ENCODE data around the gene JAG1. TPM values are rescaled to one million over a fixed set of nuclear protein-coding genes. Genes with fewer than 3 reads are reported as not detected.
A peak's percentile ranks its signal among the peaks of the same experiment; 100 is the strongest.

Gene JAG1
- total RNA-seq, 1 donor: 60.1 TPM

GRCh38 chr20:10644458-10645204 is 29.2 kb downstream of the JAG1 start:
- H3K79me2 ChIP-seq (ENCODE audit: insufficient read depth, low read length): peaks cover 6% of the 10 kb centered on the region
- no peak overlapping the region for H2AFZ ChIP-seq (ENCODE audit: low read length)
- H3K4me1 ChIP-seq (ENCODE audit: insufficient read depth, low read length): peaks cover 31% of the 10 kb centered on the region
- no peaks in the 10 kb centered on the region for H3K27me3 ChIP-seq (ENCODE audit: insufficient read depth, low read length)
- no peaks in the 10 kb centered on the region for H4K20me1 ChIP-seq (ENCODE audit: insufficient read depth, low read length)
- TF ChIP-seq CTCF (IDR thresholded peaks at IDR 0.05; ENCODE audit: extremely low read depth, low read depth, low read length): no peak
- peaks cover 87% of the 10 kb centered on the region for H3K36me3 ChIP-seq (ENCODE audit: insufficient read depth, low read length)
- no peaks in the 10 kb centered on the region for H3K9me3 ChIP-seq (ENCODE audit: low read depth, low read length)
- no peak for DNase-seq (ENCODE audit: insufficient read length, low spot score, missing footprints)
- no peak overlapping the region for H3K27ac ChIP-seq (ENCODE audit: low read depth, low read length)
- H3K4me2 ChIP-seq (ENCODE audit: insufficient read depth, low read length): no peak overlapping the region
- no peak overlapping the region for H3K4me3 ChIP-seq (ENCODE audit: insufficient read depth, low read length)

- H3K4me1 ChIP-seq (ENCODE audit: insufficient read depth, low read length): peaks cover 20% of the 10 kb centered on the region
- no peak overlapping the region for H2AFZ ChIP-seq (ENCODE audit: low read length)
- H3K27me3 ChIP-seq (ENCODE audit: insufficient read depth, low read length): no peaks in the 10 kb centered on the region
- H3K4me3 ChIP-seq (ENCODE audit: insufficient read depth, low read length): no peak overlapping the region
- H3K9me3 ChIP-seq (ENCODE audit: low read depth, low read length): no peaks in the 10 kb centered on the region
- H3K79me2 ChIP-seq (ENCODE audit: insufficient read depth, low read length): peaks cover 6% of the 10 kb centered on the region
- TF ChIP-seq CTCF (IDR thresholded peaks at IDR 0.05; ENCODE audit: extremely low read depth, low read depth, low read length): no peak
- no peaks in the 10 kb centered on the region for H4K20me1 ChIP-seq (ENCODE audit: insufficient read depth, low read length)
- H3K36me3 ChIP-seq (ENCODE audit: insufficient read depth, low read length): peaks cover 94% of the 10 kb centered on the region
- no peak overlapping the region for H3K4me2 ChIP-seq (ENCODE audit: insufficient read depth, low read length)
- peak; percentile 83 for DNase-seq (ENCODE audit: insufficient read length, low spot score, missing footprints)
- no peak overlapping the region for H3K27ac ChIP-seq (ENCODE audit: low read depth, low read length)
Observed at GRCh38 chr20:10643560-10643873, 30.3 kb downstream of the JAG1 start.

GRCh38 chr20:10642856-10643559 is 30.8 kb downstream of the JAG1 start:
- peaks cover 92% of the 10 kb centered on the region for H3K36me3 ChIP-seq (ENCODE audit: insufficient read depth, low read length)
- no peak overlapping the region for H3K4me2 ChIP-seq (ENCODE audit: insufficient read depth, low read length)
- peaks cover 15% of the 10 kb centered on the region for H3K4me1 ChIP-seq (ENCODE audit: insufficient read depth, low read length)
- no peak overlapping the region for H2AFZ ChIP-seq (ENCODE audit: low read length)
- TF ChIP-seq CTCF (IDR thresholded peaks at IDR 0.05; ENCODE audit: extremely low read depth, low read depth, low read length): no peak
- DNase-seq (ENCODE audit: insufficient read length, low spot score, missing footprints): no peak
- no peaks in the 10 kb centered on the region for H3K9me3 ChIP-seq (ENCODE audit: low read depth, low read length)
- peak overlapping the region; percentile 42 for H3K27ac ChIP-seq (ENCODE audit: low read depth, low read length)
- no peaks in the 10 kb centered on the region for H4K20me1 ChIP-seq (ENCODE audit: insufficient read depth, low read length)
- peaks cover 6% of the 10 kb centered on the region for H3K79me2 ChIP-seq (ENCODE audit: insufficient read depth, low read length)
- H3K27me3 ChIP-seq (ENCODE audit: insufficient read depth, low read length): no peaks in the 10 kb centered on the region
- no peak overlapping the region for H3K4me3 ChIP-seq (ENCODE audit: insufficient read depth, low read length)

- Histone ChIP-seq H3K36me3 (ENCODE audit: insufficient read depth, low read length) (peaks cover 86% of the 10 kb centered on the region), H2AFZ (ENCODE audit: low read length) (no peak overlapping the region), H4K20me1 (ENCODE audit: insufficient read depth, low read length) (no peaks in the 10 kb centered on the region), H3K4me2 (ENCODE audit: insufficient read depth, low read length) (no peak overlapping the region), H3K79me2 (ENCODE audit: insufficient read depth, low read length) (peaks cover 2% of the 10 kb centered on the region), H3K27me3 (ENCODE audit: insufficient read depth, low read length) (no peaks in the 10 kb centered on the region), H3K9me3 (ENCODE audit: low read depth, low read length) (no peaks in the 10 kb centered on the region), H3K27ac (ENCODE audit: low read depth, low read length) (no peak overlapping the region), H3K4me3 (ENCODE audit: insufficient read depth, low read length) (no peak overlapping the region), H3K4me1 (ENCODE audit: insufficient read depth, low read length) (peaks cover 23% of the 10 kb centered on the region)
- DNase-seq (ENCODE audit: insufficient read length, low spot score, missing footprints): no peak
- no peak for TF ChIP-seq CTCF (IDR thresholded peaks at IDR 0.05; ENCODE audit: extremely low read depth, low read depth, low read length)
Observed at GRCh38 chr20:10641893-10642292, 31.9 kb downstream of the JAG1 start.

Measured in osteoblast (primary cell).